B cell (primary cell): ENCODE results near the gene GPR37. TPM values are rescaled to one million over a fixed set of nuclear protein-coding genes. Genes with fewer than 3 reads are reported as not detected.

Experiments used
- ATAC-seq: fragments of 200-7000 bp; cut with Tn5 transposase; one replicate; pipeline ENCODE4 v1.10.0; 2021; ENCODE audit warnings: low read depth, mild to moderate bottlenecking, moderate number of reproducible peaks, moderate library complexity
- CTCF ChIA-PET: fragments of 350-600 bp; sonication (Branson Sonifier 250); formaldehyde crosslinking; loops from one replicate; lab custom pipeline; 2021; ENCODE audit warnings: antibody characterized with exemption, inconsistent platforms; lab: Charles Lee
- POLR2A ChIA-PET: fragments of 350-600 bp; sonication (Branson Sonifier 250); formaldehyde crosslinking; loops from one replicate; lab custom pipeline; 2021; ENCODE audit warnings: antibody characterized with exemption; lab: Charles Lee
- DNase-seq: peaks from one replicate; pipeline ENCODE4 v3.0.0; 2013
- H2AFZ ChIP-seq: 2 replicates; pipeline ENCODE4 v1.6.1; 2012; ENCODE audit warnings: mild to moderate bottlenecking, low read depth, low read length; ENCODE audit not compliant: insufficient read depth, poor library complexity, severe bottlenecking
- H3K27ac ChIP-seq, 2 donors: 1 replicate in 1 of 2; 2 replicates in 1 of 2; pipeline ENCODE4 v1.5.1; 2012 to 2013; ENCODE audit warnings: low read length in 2 of 2, mild to moderate bottlenecking in 2 of 2, moderate library complexity in 1 of 2
- H3K27me3 ChIP-seq, 4 experiments: fragments of 200-600 bp in 1 of 4; sonication (generic) in 1 of 4; replicated peaks in 1 of 4; 1 replicate in 2 of 4; 2 replicates in 2 of 4; pipeline versions ENCODE4 v1.6.1 to v1.7.0; 2013 to 2016; ENCODE audit warnings: low read length in 3 of 4, mild to moderate bottlenecking in 2 of 4, mixed read lengths in 1 of 4, moderate library complexity in 1 of 4; ENCODE audit not compliant: insufficient read depth in 4 of 4, control insufficient read depth in 3 of 4; ENCODE audit errors: control extremely low read depth in 1 of 4
- H3K36me3 ChIP-seq, 2 experiments: replicated peaks in 1 of 2; 1 replicate in 1 of 2; 2 replicates in 1 of 2; pipeline versions ENCODE4 v1.6.1 to v1.7.1; 2013; ENCODE audit warnings: low read length in 1 of 2; ENCODE audit not compliant: insufficient read depth in 2 of 2, control insufficient read depth in 1 of 2; ENCODE audit errors: control extremely low read depth in 1 of 2, extremely low read depth in 1 of 2
- H3K4me1 ChIP-seq, 2 donors: fragments of 200-600 bp in 1 of 2; sonication (generic) in 1 of 2; 1 replicate in 1 of 2; 2 replicates in 1 of 2; pipeline versions ENCODE4 v1.5.1 to v1.6.1; 2013 to 2017; ENCODE audit warnings: low read length in 2 of 2; ENCODE audit not compliant: control insufficient read depth in 2 of 2, insufficient read depth in 2 of 2
- H3K4me2 ChIP-seq: replicated peaks from 2 replicates; pipeline ENCODE3; 2012; ENCODE audit warnings: mild to moderate bottlenecking, low read depth, low read length; ENCODE audit not compliant: poor library complexity, severe bottlenecking
- H3K4me3 ChIP-seq, 5 experiments: fragments of 200-600 bp in 1 of 5; sonication (generic) in 1 of 5; 1 replicate in 3 of 5; 2 replicates in 2 of 5; pipeline versions ENCODE4 v1.5.1 to v1.7.0; 2011 to 2016; ENCODE audit warnings: low read length in 4 of 5, mild to moderate bottlenecking in 4 of 5, low read depth in 2 of 5, control low read depth in 1 of 5, moderate library complexity in 1 of 5; ENCODE audit not compliant: insufficient read depth in 1 of 5; ENCODE audit errors: control extremely low read depth in 1 of 5, extremely low read depth in 1 of 5
- H3K79me2 ChIP-seq: fragments of 200-600 bp; sonication (generic); one replicate; pipeline ENCODE4 v1.6.0; 2016; ENCODE audit warnings: low read length; ENCODE audit not compliant: control insufficient read depth, insufficient read depth
- H3K9ac ChIP-seq: fragments of 200-600 bp; sonication (generic); 2 replicates; pipeline ENCODE4 v1.6.1; 2017; ENCODE audit warnings: mild to moderate bottlenecking, low read length, moderate library complexity
- H3K9me3 ChIP-seq, 3 donors: one replicate each; pipeline versions ENCODE4 v1.6.1 to v1.7.1; 2013; ENCODE audit warnings: low read length in 2 of 3; ENCODE audit not compliant: control insufficient read depth in 2 of 3, insufficient read depth in 1 of 3; ENCODE audit errors: control extremely low read depth in 1 of 3
- H4K20me1 ChIP-seq: 2 replicates; pipeline ENCODE4 v1.6.0; 2012; ENCODE audit warnings: mild to moderate bottlenecking, low read length; ENCODE audit not compliant: insufficient read depth, control insufficient read depth, poor library complexity, severe bottlenecking
- H3K27ac Mint-ChIP-seq: one replicate; pipeline ENCODE4 v1.8.0; 2021; ENCODE audit warnings: mixed read lengths
- H3K27me3 Mint-ChIP-seq: one replicate; pipeline ENCODE4 v1.8.0; 2021; ENCODE audit warnings: mixed read lengths
- H3K4me1 Mint-ChIP-seq: one replicate; pipeline ENCODE4 v1.8.0; 2021; ENCODE audit warnings: mixed read lengths
- H3K4me3 Mint-ChIP-seq: one replicate; pipeline ENCODE4 v1.8.0; 2021; ENCODE audit warnings: mixed read lengths
- H3K9me3 Mint-ChIP-seq: one replicate; pipeline ENCODE4 v1.8.0; 2022; ENCODE audit warnings: mixed read lengths; ENCODE audit not compliant: insufficient read depth
- EZH2 ChIP-seq: IDR thresholded peaks from 2 replicates; pipeline ENCODE4 v1.6.1; 2012; ENCODE audit warnings: borderline replicate concordance, low read depth, mild to moderate bottlenecking, moderate library complexity, low read length; ENCODE audit not compliant: insufficient read depth, poor library complexity, severe bottlenecking
- WGBS: methylation state at CpG from one replicate; pipeline ENCODE4 v1.1.5; 2013; ENCODE audit warnings: missing lambda C conversion rate; ENCODE audit not compliant: insufficient coverage; 5-methylcytosine and 5-hydroxymethylcytosine counted together
- intact Hi-C: fragments of 100-400 bp; cut with micrococcal nuclease; formaldehyde crosslinking; loops from one replicate; pipeline ENCODE4 v1.10.0; 2022
- polyA plus RNA-seq: library from polyadenylated mRNA; depleted of rRNA; stranded (reverse); fragments of >200 nt; gene quantifications from 2 replicates; pipeline ENCODE4 v1.2.3, GENCODE V29; 2012
- total RNA-seq, 2 donors: library from RNA; stranded (reverse); fragments of 120-200 nt in 1 of 2; gene quantifications; 1 replicate in 1 of 2; 2 replicates in 1 of 2; pipeline versions ENCODE4 v1.2.3 to v1.2.4, GENCODE V29; 2013 to 2022
- TF ChIP-seq, protein P1 (sequence below): fragments of 200-600 bp; IDR thresholded peaks from one replicate; pipeline ENCODE4 v1.8.0; 2022; ENCODE audit warnings: antibody characterized with exemption, mild to moderate bottlenecking

Gene GPR37
- total and polyA plus RNA-seq, 2 donors (not counting 1 experiment from before 2014, with no cell fraction given), result not detected

DNA sequence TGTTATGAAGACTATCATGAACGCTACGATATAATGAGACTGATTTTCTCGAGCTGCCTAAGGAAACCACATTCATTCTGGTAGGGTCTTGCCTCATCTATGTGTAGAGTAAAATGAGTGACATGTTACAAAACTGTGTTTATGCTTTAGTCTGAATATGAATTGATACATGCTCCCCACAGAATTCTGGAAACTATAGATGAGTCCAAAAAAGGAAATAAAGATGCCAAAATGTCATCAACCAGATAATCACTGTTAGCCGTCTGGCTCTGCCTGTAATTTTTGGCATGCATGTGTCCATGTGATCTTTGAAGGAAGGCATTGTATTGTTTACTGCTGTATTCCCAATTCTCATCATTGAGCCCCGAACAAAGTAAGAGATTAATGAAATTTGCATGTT is 42.6 kb upstream of the GPR37 start:
- DNase-seq (no peak), ATAC-seq (no peak)
- Histone ChIP-seq H3K27ac (no peak overlapping the region), H4K20me1 (no peaks in the 10 kb centered on the region), H3K9ac (no peak overlapping the region), H3K9me3 (no peaks in the 10 kb centered on the region), H3K27me3 (no peaks in the 10 kb centered on the region), H3K4me1 (no peaks in the 10 kb centered on the region), H3K4me2 (no peak overlapping the region), H3K4me3 (no peak overlapping the region), H2AFZ (no peak overlapping the region), H3K36me3 (no peaks in the 10 kb centered on the region), H3K79me2 (no peaks in the 10 kb centered on the region)
- no peaks in the 10 kb centered on the region for H3K9me3 Mint-ChIP-seq
- intact Hi-C loops, result no loop called here
- no peak for TF ChIP-seq EZH2
- TF ChIP-seq, protein P1, sequence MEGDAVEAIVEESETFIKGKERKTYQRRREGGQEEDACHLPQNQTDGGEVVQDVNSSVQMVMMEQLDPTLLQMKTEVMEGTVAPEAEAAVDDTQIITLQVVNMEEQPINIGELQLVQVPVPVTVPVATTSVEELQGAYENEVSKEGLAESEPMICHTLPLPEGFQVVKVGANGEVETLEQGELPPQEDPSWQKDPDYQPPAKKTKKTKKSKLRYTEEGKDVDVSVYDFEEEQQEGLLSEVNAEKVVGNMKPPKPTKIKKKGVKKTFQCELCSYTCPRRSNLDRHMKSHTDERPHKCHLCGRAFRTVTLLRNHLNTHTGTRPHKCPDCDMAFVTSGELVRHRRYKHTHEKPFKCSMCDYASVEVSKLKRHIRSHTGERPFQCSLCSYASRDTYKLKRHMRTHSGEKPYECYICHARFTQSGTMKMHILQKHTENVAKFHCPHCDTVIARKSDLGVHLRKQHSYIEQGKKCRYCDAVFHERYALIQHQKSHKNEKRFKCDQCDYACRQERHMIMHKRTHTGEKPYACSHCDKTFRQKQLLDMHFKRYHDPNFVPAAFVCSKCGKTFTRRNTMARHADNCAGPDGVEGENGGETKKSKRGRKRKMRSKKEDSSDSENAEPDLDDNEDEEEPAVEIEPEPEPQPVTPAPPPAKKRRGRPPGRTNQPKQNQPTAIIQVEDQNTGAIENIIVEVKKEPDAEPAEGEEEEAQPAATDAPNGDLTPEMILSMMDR, result no peak
- H3K4me1 Mint-ChIP-seq, result no peaks in the 10 kb centered on the region
- peaks cover 4% of the 10 kb centered on the region for H3K27me3 Mint-ChIP-seq
- H3K27ac Mint-ChIP-seq, result no peak overlapping the region
- CTCF ChIA-PET, result no interaction called here
- no peak overlapping the region for H3K4me3 Mint-ChIP-seq
- WGBS, result 80% methylated on average over 1 of the region's 5 CpGs
- POLR2A ChIA-PET, result no interaction called here

DNA sequence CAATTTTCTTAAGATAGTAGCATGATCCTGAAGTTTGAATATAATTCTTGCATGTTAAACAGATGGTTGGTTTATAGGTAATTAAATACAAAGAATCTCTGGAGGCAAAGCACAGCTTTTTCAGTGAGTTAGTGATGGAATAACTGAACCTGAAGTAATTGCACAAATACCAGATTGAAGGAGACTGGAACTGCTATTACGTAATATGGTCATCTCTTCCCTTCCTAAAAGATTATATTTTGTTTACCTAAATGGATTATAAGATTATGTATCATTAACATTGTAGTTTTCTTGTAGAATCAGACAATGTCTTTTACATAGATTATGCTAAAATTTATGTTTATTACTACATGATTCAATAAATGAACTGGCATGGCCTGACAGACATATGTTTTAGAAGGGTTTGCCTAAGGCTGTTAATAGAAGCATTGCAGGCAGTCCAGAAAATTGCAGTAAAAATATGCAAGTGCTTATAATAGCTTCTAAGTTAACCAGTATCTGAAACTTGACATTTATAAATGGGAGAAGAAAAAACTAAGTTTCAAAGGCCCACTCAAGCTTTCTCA is 35.8 kb upstream of the GPR37 start:
- intact Hi-C loops, result no loop called here
- Histone ChIP-seq H3K27ac (no peak overlapping the region), H3K4me1 (no peaks in the 10 kb centered on the region), H3K4me3 (no peak overlapping the region), H3K4me2 (no peak overlapping the region), H4K20me1 (no peaks in the 10 kb centered on the region), H3K79me2 (no peaks in the 10 kb centered on the region), H3K9me3 (no peaks in the 10 kb centered on the region), H3K27me3 (no peaks in the 10 kb centered on the region), H3K9ac (no peak overlapping the region), H2AFZ (no peak overlapping the region), H3K36me3 (no peaks in the 10 kb centered on the region)
- Mint-ChIP-seq H3K4me3 (no peak overlapping the region), H3K9me3 (no peaks in the 10 kb centered on the region), H3K27ac (no peak overlapping the region), H3K4me1 (peaks cover 2% of the 10 kb centered on the region), H3K27me3 (no peaks in the 10 kb centered on the region)
- CTCF ChIA-PET, result interaction anchor here (1.9 kb wide), 1 partner anchor 56 kb away, joined by 4 read pairs; no protein-coding TSS in a partner anchor
- DNase-seq (no peak), ATAC-seq (no peak)
- POLR2A ChIA-PET, result no interaction called here
- no peak for TF ChIP-seq EZH2
- TF ChIP-seq, protein P1, result no peak
- WGBS, result no CpG with 5 or more reads among the region's 1 CpG
